ELF-1 (cell line): ENCODE data around the gene PLCB1.

Experiments
- DNase-seq: peaks from one replicate; pipeline ENCODE4 v3.0.0-alpha.2; 2016; ENCODE audit warnings: low read depth, low spot score

The PLCB1 gene

GRCh38 chr20:8505476-8506200 is 373.6 kb downstream of the PLCB1 start:
- no peak for DNase-seq

GRCh38 chr20:8507231-8507630 is 375.2 kb downstream of the PLCB1 start:
- DNase-seq, result no peak

- DNase-seq, result no peak
Measured at GRCh38 chr20:8509809-8510208, 377.7 kb downstream of the PLCB1 start.

GRCh38 chr20:8510808-8511207 is 378.7 kb downstream of the PLCB1 start:
- no peak for DNase-seq

- DNase-seq, result no peak
Measured at GRCh38 chr20:8512003-8512402, 379.9 kb downstream of the PLCB1 start.

- no peak for DNase-seq
Measured at GRCh38 chr20:8515810-8516435, 383.9 kb downstream of the PLCB1 start.

- DNase-seq, result peak; percentile 22
Measured at GRCh38 chr20:8518878-8519277, 386.8 kb downstream of the PLCB1 start.

- no peak for DNase-seq
Measured at GRCh38 chr20:8519887-8520286, 387.8 kb downstream of the PLCB1 start.

- no peak for DNase-seq
Measured at GRCh38 chr20:8522168-8522567, 390.1 kb downstream of the PLCB1 start.

GRCh38 chr20:8523684-8524083 is 391.6 kb downstream of the PLCB1 start:
- DNase-seq, result no peak

- DNase-seq, result no peak
Measured at GRCh38 chr20:8524101-8525016, 392.3 kb downstream of the PLCB1 start.

- DNase-seq, result no peak
Measured at GRCh38 chr20:8525017-8525343, 392.9 kb downstream of the PLCB1 start.

- no peak for DNase-seq
Measured at GRCh38 chr20:8526610-8527009, 394.5 kb downstream of the PLCB1 start.

GRCh38 chr20:8527998-8528723 is 396.1 kb downstream of the PLCB1 start:
- DNase-seq, result no peak

- DNase-seq, result no peak
Measured at GRCh38 chr20:8530022-8530421, 398.0 kb downstream of the PLCB1 start.

- DNase-seq, result no peak
Measured at GRCh38 chr20:8532169-8532568, 400.1 kb downstream of the PLCB1 start.

GRCh38 chr20:8534368-8535160 is 402.5 kb downstream of the PLCB1 start:
- peak; percentile 78 for DNase-seq

GRCh38 chr20:8535403-8536261 is 403.6 kb downstream of the PLCB1 start:
- DNase-seq, result no peak

GRCh38 chr20:8536262-8536618 is 404.2 kb downstream of the PLCB1 start:
- no peak for DNase-seq

GRCh38 chr20:8540466-8540865 is 408.4 kb downstream of the PLCB1 start:
- no peak for DNase-seq
